GM12878 (cell line): ENCODE data around the gene LEMD1. TPM values are rescaled to one million over a fixed set of nuclear protein-coding genes. Genes with fewer than 3 reads are reported as not detected.

Experiments
- ATAC-seq: fragments of 200-7000 bp; cut with Tn5 transposase; 3 replicates; pipeline ENCODE4 v1.9.1; 2020; ENCODE audit warnings: mild to moderate bottlenecking, moderate library complexity
- BruUV-seq: library from RNA; stranded (reverse); fragments of 400-500 nt; replicated peaks from 2 replicates; lab custom pipeline; 2021; lab: Mats Ljungman, UMichigan
- CTCF ChIA-PET: fragments of 300-600 bp; sonication (Branson Sonifier 250); formaldehyde crosslinking; extraction: SDS; loops from one replicate; lab custom pipeline; 2021; ENCODE audit warnings: inconsistent platforms; lab: Yijun Ruan, JAX
- POLR2A ChIA-PET: fragments of 350-600 bp; formaldehyde crosslinking; extraction: SDS; loops from one replicate; lab custom pipeline; 2021; ENCODE audit warnings: inconsistent platforms; lab: Charles Lee
- RAD21 ChIA-PET: fragments of 300-600 bp; sonication (Branson Sonifier 250); formaldehyde crosslinking; loops from one replicate; lab custom pipeline; 2023; ENCODE audit warnings: antibody characterized with exemption; ENCODE audit not compliant: unreplicated experiment; lab: Charles Lee
- SMC1A ChIA-PET: fragments of 300-600 bp; sonication (Branson Sonifier 250); formaldehyde crosslinking; loops from one replicate; lab custom pipeline; 2023; ENCODE audit not compliant: unreplicated experiment, uncharacterized antibody; lab: Charles Lee
- DNase-seq: peaks from one replicate; pipeline ENCODE4 v3.0.0-alpha.2; 2011; ENCODE audit warnings: low read depth, low spot score
- FAIRE-seq: peaks from 3 replicates; lab custom pipeline; 2011; peaks lifted over from hg19 to GRCh38; lab: Jason Lieb, UNC
- H2AFZ ChIP-seq: 2 replicates; pipeline ENCODE4 v1.6.0; 2011; ENCODE audit warnings: low read depth, low read length, control low read depth; ENCODE audit not compliant: control insufficient read depth
- H3K27ac ChIP-seq: 2 replicates; pipeline ENCODE4 v1.5.1; 2011; ENCODE audit warnings: control low read depth; ENCODE audit not compliant: control insufficient read depth, insufficient read depth
- H3K27me3 ChIP-seq, 2 experiments: replicated peaks in 1 of 2; 2 replicates each; pipeline versions ENCODE4 v1.6.0 to v1.6.1; 2011; ENCODE audit warnings: low read length in 1 of 2; ENCODE audit not compliant: control insufficient read depth in 2 of 2, insufficient read depth in 2 of 2
- H3K36me3 ChIP-seq, 2 experiments: 2 replicates each; pipeline ENCODE4 v1.5.1; 2011; ENCODE audit warnings: low read length in 1 of 2; ENCODE audit not compliant: control insufficient read depth in 2 of 2, insufficient read depth in 2 of 2
- H3K4me1 ChIP-seq: 2 replicates; pipeline ENCODE4 v1.6.1; 2011; ENCODE audit warnings: mild to moderate bottlenecking, low read length, moderate library complexity, mixed read lengths; ENCODE audit not compliant: control insufficient read depth, insufficient read depth
- H3K4me2 ChIP-seq: 2 replicates; pipeline ENCODE4 v1.6.0; 2011; ENCODE audit warnings: control low read depth; ENCODE audit not compliant: control insufficient read depth, insufficient read depth
- H3K4me3 ChIP-seq: fragments of 200-600 bp; sonication (generic); 2 replicates; pipeline ENCODE4 v1.5.1; 2016
- H3K79me2 ChIP-seq: 2 replicates; pipeline ENCODE4 v1.6.0; 2011; ENCODE audit warnings: low read length; ENCODE audit not compliant: control insufficient read depth, insufficient read depth
- H3K9ac ChIP-seq: 2 replicates; pipeline ENCODE4 v1.8.0; 2011; ENCODE audit warnings: low read length, control low read depth, mixed read lengths; ENCODE audit not compliant: control insufficient read depth, insufficient read depth
- H3K9me3 ChIP-seq: replicated peaks from 3 replicates; pipeline ENCODE4 v1.5.1; 2011; ENCODE audit warnings: mild to moderate bottlenecking, low read length; ENCODE audit not compliant: control insufficient read depth, insufficient read depth
- H4K20me1 ChIP-seq: 2 replicates; pipeline ENCODE4 v1.6.0; 2011; ENCODE audit not compliant: control insufficient read depth, insufficient read depth
- BRCA1 ChIP-seq: IDR thresholded peaks from 2 replicates; pipeline ENCODE4 v1.6.1; 2011; ENCODE audit warnings: low read depth, low read length, improper control_type of control experiment
- CEBPB ChIP-seq, 2 experiments: fragments of 150-350 bp in 1 of 2; IDR thresholded peaks; 2 replicates each; pipeline ENCODE4 v1.6.1; 2012 to 2014; ENCODE audit warnings: low read depth in 2 of 2, low read length in 2 of 2, borderline replicate concordance in 1 of 2, inconsistent platforms in 1 of 2
- CHD2 ChIP-seq: IDR thresholded peaks from 2 replicates; pipeline ENCODE4 v1.6.1; 2011; ENCODE audit warnings: low read depth, low read length, improper control_type of control experiment, borderline replicate concordance
- MTA2 ChIP-seq: fragments of 450-650 bp; IDR thresholded peaks from 2 replicates; pipeline ENCODE4 v1.6.1; 2016; ENCODE audit warnings: low read depth, mild to moderate bottlenecking, moderate library complexity
- RUNX3 ChIP-seq: IDR thresholded peaks from 2 replicates; pipeline ENCODE4 v1.6.1; 2012; ENCODE audit warnings: low read length, inconsistent platforms
- SUPT20H ChIP-seq: IDR thresholded peaks from 2 replicates; pipeline ENCODE4 v1.6.1; 2011; ENCODE audit warnings: low read depth, mild to moderate bottlenecking, low read length, moderate library complexity, borderline replicate concordance; ENCODE audit not compliant: control insufficient read depth
- WRNIP1 ChIP-seq: IDR thresholded peaks from 2 replicates; pipeline ENCODE4 v1.6.1; 2011; ENCODE audit warnings: low read depth, low read length, improper control_type of control experiment, borderline replicate concordance
- WGBS: methylation state at CpG from one replicate; pipeline ENCODE4 v1.1.6; 2016; ENCODE audit warnings: low lambda C conversion rate; ENCODE audit not compliant: insufficient replicate concordance, insufficient coverage; ENCODE audit errors: missing lambda C conversion rate; 5-methylcytosine and 5-hydroxymethylcytosine counted together
- in situ Hi-C: fragments of 300-500 bp; cut with MboI; formaldehyde crosslinking; loops from 9 replicates; pipeline ENCODE4 v1.14.3; 2018; ENCODE audit warnings: mixed read lengths
- intact Hi-C: fragments of 100-400 bp; cut with micrococcal nuclease; formaldehyde crosslinking; loops from one replicate; pipeline ENCODE4 v1.14.2; 2022; ENCODE audit not compliant: unreplicated experiment
- polyA plus RNA-seq, 11 experiments: library from polyadenylated mRNA; depleted of rRNA in 4 of 11; unstranded in 6 of 11; stranded (reverse) in 5 of 11; fragments of >200 nt; fragmentation: Nextera tagmentation in 4 of 11; fragmentation: Illumina TruSeq in 1 of 11; extraction: Ambion mirVana in 4 of 11; extraction: Trizol in 1 of 11; gene quantifications; 1 replicate in 1 of 11; 2 replicates in 10 of 11; pipeline versions ENCODE4 v1.2.1 to v1.2.3, GENCODE V29; 2011 to 2016; ENCODE audit warnings: inconsistent platforms in 2 of 11, missing spikeins in 2 of 11, low read depth in 1 of 11
- total RNA-seq, 4 experiments: library from RNA; depleted of rRNA in 3 of 4; stranded (reverse); fragments of >200 nt in 3 of 4; fragmentation: Illumina TruSeq in 1 of 4; extraction: Trizol in 1 of 4; gene quantifications; 2 replicates each; pipeline versions ENCODE4 v1.2.1 to v1.2.3, GENCODE V29; 2013 to 2021
- TF ChIP-seq, protein P1 (sequence below): IDR thresholded peaks from 2 replicates; pipeline ENCODE4 v1.6.1; 2011; ENCODE audit warnings: mild to moderate bottlenecking, low read depth, low read length, moderate library complexity; ENCODE audit not compliant: insufficient replicate concordance
- TF ChIP-seq, protein P2 (sequence below): IDR thresholded peaks from 2 replicates; pipeline ENCODE4 v1.6.1; 2012; ENCODE audit warnings: low read depth, low read length, improper control_type of control experiment

LEMD1 gene
- total and polyA plus RNA-seq, 10 of the 15 experiments (the other 5 are each of a cell fraction or from before 2014, with no cell fraction given), result 0.19 to 1.2 (median 0.26) TPM; not detected in 7

DNA sequence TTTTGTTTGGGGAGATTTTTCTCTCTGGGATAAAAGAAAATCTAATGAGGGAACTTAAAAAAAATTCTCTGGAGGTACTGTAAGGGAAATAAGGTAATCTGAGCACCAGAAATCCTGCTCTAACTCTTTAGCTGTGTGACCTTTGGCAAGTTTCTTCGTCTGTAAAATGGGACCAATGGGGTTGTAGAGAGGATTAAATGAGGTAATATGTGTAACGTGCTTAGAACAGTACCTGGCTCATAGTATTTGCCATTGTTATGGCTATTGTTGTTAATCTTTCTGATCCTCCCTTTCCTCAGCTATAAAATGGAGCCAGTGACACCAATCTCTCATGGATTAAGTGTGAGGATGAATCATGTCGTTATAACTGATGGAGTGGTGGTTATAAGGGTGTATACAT is 64.3 kb downstream of the LEMD1 start:
- Histone ChIP-seq H3K9me3 (no peaks in the 10 kb centered on the region), H4K20me1 (no peaks in the 10 kb centered on the region; the same call in 1 of the 2 replicates), H3K4me1 (no peaks in the 10 kb centered on the region), H3K9ac (no peak overlapping the region), H3K27me3 (peaks cover 0 to 4% of the 10 kb centered on the region in 2 experiments; a peak in 2 of 4 replicates), H3K4me3 (no peak overlapping the region), H3K27ac (no peak overlapping the region), H3K79me2 (no peaks in the 10 kb centered on the region), H3K36me3 (no peaks in the 10 kb centered on the region), H2AFZ (no peak overlapping the region), H3K4me2 (no peak overlapping the region)
- 8% methylated on average over 3 of the region's 3 CpGs for WGBS
- SMC1A ChIA-PET, result interaction anchor here (0.8 to 5.6 kb wide), 4 partner anchors 73 to 167 kb away, joined by 3 to 107 read pairs (median 4); no protein-coding TSS in a partner anchor
- ATAC-seq (no peak), FAIRE-seq (no peak), DNase-seq (no peak)
- CTCF ChIA-PET, result interaction anchor here (0.8 to 5.8 kb wide), 5 partner anchors 16 to 166 kb away, joined by 3 to 74 read pairs (median 5); no protein-coding TSS in a partner anchor
- RAD21 ChIA-PET, result interaction anchor here (0.6 to 1.0 kb wide), 2 partner anchors 14 to 22 kb away, joined by 3 read pairs; no protein-coding TSS in a partner anchor
- no TSS peak for BruUV-seq
- POLR2A ChIA-PET, result no interaction called here
- TF ChIP-seq SUPT20H (no peak), BRCA1 (no peak), CHD2 (no peak), WRNIP1 (no peak), RUNX3 (no peak), MTA2 (no peak), CEBPB (IDR thresholded peaks at IDR 0.05; ENCODE audit: borderline replicate concordance in 1 of 2, low read depth in 2 of 2, low read length in 2 of 2) (no peak)
- TF ChIP-seq, protein P1, sequence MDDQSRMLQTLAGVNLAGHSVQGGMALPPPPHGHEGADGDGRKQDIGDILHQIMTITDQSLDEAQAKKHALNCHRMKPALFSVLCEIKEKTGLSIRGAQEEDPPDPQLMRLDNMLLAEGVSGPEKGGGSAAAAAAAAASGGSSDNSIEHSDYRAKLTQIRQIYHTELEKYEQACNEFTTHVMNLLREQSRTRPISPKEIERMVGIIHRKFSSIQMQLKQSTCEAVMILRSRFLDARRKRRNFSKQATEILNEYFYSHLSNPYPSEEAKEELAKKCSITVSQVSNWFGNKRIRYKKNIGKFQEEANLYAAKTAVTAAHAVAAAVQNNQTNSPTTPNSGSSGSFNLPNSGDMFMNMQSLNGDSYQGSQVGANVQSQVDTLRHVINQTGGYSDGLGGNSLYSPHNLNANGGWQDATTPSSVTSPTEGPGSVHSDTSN, result no peak
- TF ChIP-seq, protein P2, sequence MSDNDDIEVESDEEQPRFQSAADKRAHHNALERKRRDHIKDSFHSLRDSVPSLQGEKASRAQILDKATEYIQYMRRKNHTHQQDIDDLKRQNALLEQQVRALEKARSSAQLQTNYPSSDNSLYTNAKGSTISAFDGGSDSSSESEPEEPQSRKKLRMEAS, result no peak
- in situ Hi-C loops, result no loop called here
- intact Hi-C loops, result no loop called here
